KMS-11 (cell line): ENCODE results near the gene MAGEB1.

Experiments used
- H2AFZ ChIP-seq: fragments of 200-600 bp; sonication (generic); 2 replicates; pipeline ENCODE4 v1.6.1; 2016; ENCODE audit warnings: antibody characterized with exemption, mixed run types, low read depth
- H3K27ac ChIP-seq: fragments of 200-600 bp; sonication (generic); 2 replicates; pipeline ENCODE4 v1.6.1; 2016; ENCODE audit warnings: mild to moderate bottlenecking, mixed run types
- H3K27me3 ChIP-seq: fragments of 200-600 bp; sonication (generic); 2 replicates; pipeline ENCODE4 v1.6.1; 2017; ENCODE audit warnings: mild to moderate bottlenecking, low read depth, mixed run types, moderate library complexity; ENCODE audit not compliant: insufficient read depth
- H3K36me3 ChIP-seq: fragments of 200-600 bp; sonication (generic); 2 replicates; pipeline ENCODE4 v1.6.1; 2017; ENCODE audit warnings: mild to moderate bottlenecking, mixed run types; ENCODE audit not compliant: insufficient read depth
- H3K4me1 ChIP-seq: fragments of 200-600 bp; sonication (generic); 2 replicates; pipeline ENCODE4 v1.6.1; 2016; ENCODE audit warnings: mild to moderate bottlenecking, low read depth, mixed run types; ENCODE audit not compliant: poor library complexity, severe bottlenecking
- H3K4me2 ChIP-seq: fragments of 200-600 bp; sonication (generic); 2 replicates; pipeline ENCODE4 v1.7.0; 2016; ENCODE audit warnings: mild to moderate bottlenecking, mixed run types
- H3K4me3 ChIP-seq: fragments of 200-600 bp; sonication (generic); IDR thresholded peaks from 2 replicates; pipeline ENCODE4 v1.6.1; 2017; ENCODE audit warnings: low read depth, low read length, mixed read lengths; ENCODE audit not compliant: insufficient read depth
- H3K79me2 ChIP-seq: fragments of 200-600 bp; sonication (generic); 2 replicates; pipeline ENCODE4 v1.6.1; 2016; ENCODE audit warnings: low read depth, mixed run types; ENCODE audit not compliant: insufficient read depth
- H3K9ac ChIP-seq: fragments of 200-600 bp; sonication (generic); 2 replicates; pipeline ENCODE4 v1.6.1; 2016; ENCODE audit warnings: mild to moderate bottlenecking, mixed run types
- H4K20me1 ChIP-seq: fragments of 200-600 bp; sonication (generic); 2 replicates; pipeline ENCODE4 v1.6.1; 2016; ENCODE audit warnings: mild to moderate bottlenecking, mixed run types; ENCODE audit not compliant: insufficient read depth
- CTCF ChIP-seq: fragments of 200-600 bp; sonication (generic); conservative IDR thresholded peaks from 2 replicates; pipeline ENCODE4 v1.6.1; 2017; ENCODE audit warnings: low read depth, mild to moderate bottlenecking, antibody characterized with exemption, low read length, moderate library complexity, mixed read lengths

The MAGEB1 gene

GRCh38 chrX:30261012-30261411, 14.1 kb downstream of the MAGEB1 start:
- Histone ChIP-seq H4K20me1 (no peaks in the 10 kb centered on the region), H3K4me1 (no peaks in the 10 kb centered on the region), H2AFZ (no peak overlapping the region), H3K27ac (no peak overlapping the region), H3K79me2 (no peaks in the 10 kb centered on the region), H3K9ac (no peak overlapping the region), H3K36me3 (no peaks in the 10 kb centered on the region), H3K4me3 (no peak overlapping the region), H3K4me2 (no peak overlapping the region), H3K27me3 (no peaks in the 10 kb centered on the region)
- no peak for TF ChIP-seq CTCF

GRCh38 chrX:30262763-30263162, 15.8 kb downstream of the MAGEB1 start:
- no peaks in the 10 kb centered on the region for H3K4me1 ChIP-seq
- H3K9ac ChIP-seq: no peak overlapping the region
- no peak overlapping the region for H3K27ac ChIP-seq
- H4K20me1 ChIP-seq: no peaks in the 10 kb centered on the region
- H3K79me2 ChIP-seq: no peaks in the 10 kb centered on the region
- H2AFZ ChIP-seq: no peak overlapping the region
- H3K27me3 ChIP-seq: no peaks in the 10 kb centered on the region
- no peak overlapping the region for H3K4me3 ChIP-seq
- TF ChIP-seq CTCF: no peak
- no peak overlapping the region for H3K4me2 ChIP-seq
- H3K36me3 ChIP-seq: no peaks in the 10 kb centered on the region

GRCh38 chrX:30270639-30271038, 23.7 kb downstream of the MAGEB1 start:
- no peaks in the 10 kb centered on the region for H3K27me3 ChIP-seq
- no peak overlapping the region for H2AFZ ChIP-seq
- TF ChIP-seq CTCF: no peak
- no peaks in the 10 kb centered on the region for H3K4me1 ChIP-seq
- H3K9ac ChIP-seq: no peak overlapping the region
- no peaks in the 10 kb centered on the region for H3K36me3 ChIP-seq
- no peak overlapping the region for H3K4me2 ChIP-seq
- no peak overlapping the region for H3K27ac ChIP-seq
- no peak overlapping the region for H3K4me3 ChIP-seq
- no peaks in the 10 kb centered on the region for H4K20me1 ChIP-seq
- H3K79me2 ChIP-seq: no peaks in the 10 kb centered on the region

- no peaks in the 10 kb centered on the region for H4K20me1 ChIP-seq
- H3K79me2 ChIP-seq: no peaks in the 10 kb centered on the region
- H3K36me3 ChIP-seq: no peaks in the 10 kb centered on the region
- no peak overlapping the region for H3K4me2 ChIP-seq
- H3K4me1 ChIP-seq: no peaks in the 10 kb centered on the region
- no peaks in the 10 kb centered on the region for H3K27me3 ChIP-seq
- H3K27ac ChIP-seq: no peak overlapping the region
- H3K9ac ChIP-seq: no peak overlapping the region
- no peak for TF ChIP-seq CTCF
- no peak overlapping the region for H2AFZ ChIP-seq
- H3K4me3 ChIP-seq: no peak overlapping the region
Observed at GRCh38 chrX:30275498-30275897, 28.6 kb downstream of the MAGEB1 start.

- no peak overlapping the region for H3K4me3 ChIP-seq
- no peaks in the 10 kb centered on the region for H3K36me3 ChIP-seq
- no peak overlapping the region for H2AFZ ChIP-seq
- no peaks in the 10 kb centered on the region for H4K20me1 ChIP-seq
- H3K27ac ChIP-seq: no peak overlapping the region
- no peak overlapping the region for H3K4me2 ChIP-seq
- no peak for TF ChIP-seq CTCF
- H3K27me3 ChIP-seq: no peaks in the 10 kb centered on the region
- H3K4me1 ChIP-seq: no peaks in the 10 kb centered on the region
- no peak overlapping the region for H3K9ac ChIP-seq
- no peaks in the 10 kb centered on the region for H3K79me2 ChIP-seq
Observed at GRCh38 chrX:30278365-30278764, 31.4 kb downstream of the MAGEB1 start.
